Suprapubic skin (tissue), 4 donors: Measurements from ENCODE around the gene C10orf67. TPM values are rescaled to one million over a fixed set of nuclear protein-coding genes. Genes with fewer than 3 reads are reported as not detected.

Experiments used
- DNase-seq, 2 donors: peaks; one replicate each; pipeline ENCODE4 v3.0.0-alpha.2; 2019; ENCODE audit warnings: low spot score in 2 of 2
- H3K27ac ChIP-seq: fragments of 200-600 bp; sonication (generic); one replicate; pipeline ENCODE4 v1.5.1; 2019
- H3K27me3 ChIP-seq: fragments of 200-600 bp; sonication (generic); one replicate; pipeline ENCODE4 v1.5.1; 2019
- H3K36me3 ChIP-seq: fragments of 200-600 bp; sonication (generic); one replicate; pipeline ENCODE4 v1.5.1; 2019
- H3K4me1 ChIP-seq: fragments of 200-600 bp; sonication (generic); one replicate; pipeline ENCODE4 v1.5.1; 2019
- H3K4me3 ChIP-seq: fragments of 200-600 bp; sonication (generic); one replicate; pipeline ENCODE4 v1.5.1; 2019; ENCODE audit warnings: mild to moderate bottlenecking
- H3K9me3 ChIP-seq: fragments of 200-600 bp; sonication (generic); one replicate; pipeline ENCODE4 v1.5.1; 2019
- EP300 ChIP-seq: sonication (generic); formaldehyde crosslinking; IDR thresholded peaks from one replicate; pipeline ENCODE4 v1.6.1; 2017; ENCODE audit warnings: antibody characterized with exemption
- POLR2A ChIP-seq, 2 donors: fragments of 450-650 bp; IDR thresholded peaks; one replicate each; pipeline ENCODE4 v1.6.1; 2017; ENCODE audit warnings: antibody characterized with exemption in 2 of 2, mild to moderate bottlenecking in 2 of 2, moderate library complexity in 2 of 2
- POLR2AphosphoS5 ChIP-seq, 3 donors: sonication (generic); formaldehyde crosslinking; IDR thresholded peaks; one replicate each; pipeline ENCODE4 v1.6.1; 2017; ENCODE audit warnings: antibody characterized with exemption in 3 of 3
- WGBS: methylation state at CpG from one replicate; pipeline ENCODE4 v1.1.5; 2018; 5-methylcytosine and 5-hydroxymethylcytosine counted together
- total RNA-seq, 4 donors: library from RNA; depleted of rRNA; stranded (reverse); fragments of >200 nt; gene quantifications; one replicate each; pipeline ENCODE4 v1.1.0, GENCODE V29; 2016
- TF ChIP-seq, protein P1 (sequence below), 2 donors: fragments of 200-600 bp in 1 of 2; fragments of 450-650 bp in 1 of 2; sonication (generic) in 1 of 2; IDR thresholded peaks; one replicate each; pipeline ENCODE4 v1.5.1; 2016 to 2019; ENCODE audit warnings: antibody characterized with exemption in 2 of 2, mild to moderate bottlenecking in 1 of 2, moderate library complexity in 1 of 2

Gene C10orf67
- total RNA-seq, 4 donors from 2014 or later: 0.93 to 1.5 (median 1.5) TPM

DNA sequence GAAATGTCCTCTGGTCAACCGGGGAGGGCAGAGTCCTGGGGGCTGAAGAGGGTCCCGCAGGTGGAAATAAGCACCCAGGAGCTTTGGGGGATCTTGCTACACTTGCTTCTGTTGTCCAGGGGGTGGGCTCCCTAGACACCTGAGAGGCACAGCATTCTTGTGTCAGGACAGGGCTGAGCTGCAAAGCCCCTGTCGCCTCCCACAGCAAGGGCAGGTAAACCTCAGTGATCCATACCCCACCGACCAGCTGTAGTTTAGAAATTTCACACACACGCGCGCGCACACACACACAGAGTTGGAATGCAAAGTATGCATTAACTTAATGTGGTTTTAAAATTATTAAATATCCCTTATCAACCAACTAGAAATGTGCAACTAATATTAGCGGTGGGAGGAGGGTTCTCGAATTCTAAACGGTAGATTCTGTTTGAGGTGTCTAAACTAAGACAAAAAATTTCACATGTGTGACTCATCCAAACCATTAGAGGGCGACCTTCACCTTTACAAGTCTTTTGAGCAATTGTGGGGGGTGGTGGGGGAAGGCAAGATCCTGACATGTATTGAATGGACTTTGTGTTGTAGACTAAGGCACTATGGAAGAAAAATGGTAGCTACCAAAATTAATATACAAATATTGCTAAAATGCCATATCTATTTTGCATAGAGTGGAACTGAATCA, 186.8 kb downstream of the C10orf67 start:
- Histone ChIP-seq H3K4me1 (peaks cover 4% of the 10 kb centered on the region), H3K4me3 (no peak overlapping the region), H3K9me3 (no peaks in the 10 kb centered on the region), H3K36me3 (no peaks in the 10 kb centered on the region), H3K27ac (no peak overlapping the region), H3K27me3 (peaks cover 19% of the 10 kb centered on the region)
- 46% methylated on average over 12 of the region's 12 CpGs for WGBS
- no peak for TF ChIP-seq POLR2A (IDR thresholded peaks at IDR 0.05)
- no peak for TF ChIP-seq EP300
- TF ChIP-seq POLR2AphosphoS5 (IDR thresholded peaks at IDR 0.05): no peak
- TF ChIP-seq, protein P1, sequence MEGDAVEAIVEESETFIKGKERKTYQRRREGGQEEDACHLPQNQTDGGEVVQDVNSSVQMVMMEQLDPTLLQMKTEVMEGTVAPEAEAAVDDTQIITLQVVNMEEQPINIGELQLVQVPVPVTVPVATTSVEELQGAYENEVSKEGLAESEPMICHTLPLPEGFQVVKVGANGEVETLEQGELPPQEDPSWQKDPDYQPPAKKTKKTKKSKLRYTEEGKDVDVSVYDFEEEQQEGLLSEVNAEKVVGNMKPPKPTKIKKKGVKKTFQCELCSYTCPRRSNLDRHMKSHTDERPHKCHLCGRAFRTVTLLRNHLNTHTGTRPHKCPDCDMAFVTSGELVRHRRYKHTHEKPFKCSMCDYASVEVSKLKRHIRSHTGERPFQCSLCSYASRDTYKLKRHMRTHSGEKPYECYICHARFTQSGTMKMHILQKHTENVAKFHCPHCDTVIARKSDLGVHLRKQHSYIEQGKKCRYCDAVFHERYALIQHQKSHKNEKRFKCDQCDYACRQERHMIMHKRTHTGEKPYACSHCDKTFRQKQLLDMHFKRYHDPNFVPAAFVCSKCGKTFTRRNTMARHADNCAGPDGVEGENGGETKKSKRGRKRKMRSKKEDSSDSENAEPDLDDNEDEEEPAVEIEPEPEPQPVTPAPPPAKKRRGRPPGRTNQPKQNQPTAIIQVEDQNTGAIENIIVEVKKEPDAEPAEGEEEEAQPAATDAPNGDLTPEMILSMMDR (IDR thresholded peaks at IDR 0.05): no peak
- no peak for DNase-seq

DNA sequence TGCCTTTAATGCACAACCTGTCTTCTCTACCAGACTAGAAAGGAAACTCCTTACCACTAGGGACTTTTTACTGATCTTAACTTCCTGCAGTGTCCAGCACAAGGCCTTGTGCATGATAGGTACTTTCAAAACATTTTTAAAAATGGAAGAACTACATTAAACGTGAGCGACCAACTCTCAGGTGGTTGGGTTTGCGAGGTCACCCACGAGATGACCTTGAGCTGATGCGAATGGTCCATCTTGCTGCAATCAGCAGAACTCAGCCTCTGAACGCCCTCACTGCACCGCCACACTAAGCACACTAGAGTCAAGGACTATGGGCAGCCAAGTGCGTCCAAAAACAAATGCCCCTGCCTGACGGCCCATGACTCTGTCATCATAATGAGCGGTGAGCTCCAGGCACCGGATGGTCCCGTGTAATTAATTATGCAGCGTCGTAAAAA, 187.3 kb downstream of the C10orf67 start:
- no peak for DNase-seq
- no peak overlapping the region for H3K4me3 ChIP-seq
- no peak overlapping the region for H3K27ac ChIP-seq
- TF ChIP-seq EP300: no peak
- TF ChIP-seq, protein P1 (IDR thresholded peaks at IDR 0.05): no peak
- no peak for TF ChIP-seq POLR2AphosphoS5 (IDR thresholded peaks at IDR 0.05)
- TF ChIP-seq POLR2A (IDR thresholded peaks at IDR 0.05): no peak
- H3K27me3 ChIP-seq: peaks cover 17% of the 10 kb centered on the region
- H3K4me1 ChIP-seq: peaks cover 4% of the 10 kb centered on the region
- no peaks in the 10 kb centered on the region for H3K9me3 ChIP-seq
- WGBS: 56% methylated on average over 10 of the region's 14 CpGs
- H3K36me3 ChIP-seq: no peaks in the 10 kb centered on the region

DNA sequence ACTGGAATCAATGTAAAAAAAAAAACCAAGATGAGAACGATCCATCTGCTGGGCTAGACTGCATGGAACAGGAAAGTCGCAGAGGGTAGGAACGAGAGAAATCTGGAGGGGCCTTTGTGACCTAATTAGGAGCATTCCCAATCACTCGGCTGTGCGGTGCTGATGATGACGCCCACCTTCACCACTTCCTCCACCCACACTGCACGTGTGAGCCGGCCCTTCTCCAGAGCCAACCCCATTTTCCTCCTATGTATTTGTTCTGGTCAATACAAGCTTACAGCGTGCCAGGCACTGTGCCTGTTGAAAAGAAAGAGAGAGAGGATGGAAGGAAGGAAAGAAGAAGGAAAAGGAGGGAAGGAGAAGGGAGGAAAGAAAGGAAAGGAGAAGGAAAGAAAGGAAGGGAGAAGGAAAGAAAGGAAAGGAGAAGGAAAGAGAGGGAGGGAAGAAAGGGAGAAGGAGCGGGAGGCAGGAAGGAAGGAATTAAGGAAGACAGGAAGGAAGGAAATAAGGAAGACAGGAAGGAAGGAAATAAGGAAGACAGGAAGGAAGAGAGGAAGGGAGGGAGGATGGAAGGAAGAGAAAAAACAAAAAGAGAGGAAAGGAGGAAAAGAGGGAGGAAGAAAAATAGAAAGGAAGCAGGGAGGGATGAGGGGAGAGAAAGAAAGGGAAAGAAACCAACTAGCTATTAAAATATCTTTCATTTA, 188.0 kb downstream of the C10orf67 start:
- Histone ChIP-seq H3K9me3 (no peaks in the 10 kb centered on the region), H3K36me3 (no peaks in the 10 kb centered on the region), H3K4me3 (no peak overlapping the region), H3K27me3 (peaks cover 11% of the 10 kb centered on the region), H3K4me1 (peaks cover 4% of the 10 kb centered on the region), H3K27ac (no peak overlapping the region)
- TF ChIP-seq POLR2AphosphoS5 (IDR thresholded peaks at IDR 0.05): no peak
- TF ChIP-seq, protein P1 (IDR thresholded peaks at IDR 0.05): no peak
- 62% methylated on average over 10 of the region's 10 CpGs for WGBS
- DNase-seq: no peak

DNA sequence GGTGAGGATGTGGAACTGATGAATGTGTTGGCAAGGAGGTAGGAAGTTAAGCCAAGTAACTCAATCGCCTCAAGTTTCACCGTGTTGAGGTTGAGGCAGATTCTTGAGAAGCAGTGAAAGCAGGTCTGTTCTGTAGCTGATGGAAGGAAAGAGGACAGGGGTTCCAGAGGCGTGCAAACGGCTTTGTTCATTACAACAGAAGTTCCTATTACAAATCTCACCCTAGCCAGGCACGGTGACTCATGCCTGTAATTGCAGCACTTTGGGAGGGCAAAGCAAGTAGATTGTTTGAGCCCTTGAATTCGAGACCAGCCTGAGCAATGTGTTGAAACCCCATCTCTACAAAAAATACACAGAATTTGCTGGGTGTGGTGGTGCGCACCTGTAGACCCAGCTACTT, 189.4 kb downstream of the C10orf67 start:
- WGBS: 80% methylated on average over 7 of the region's 7 CpGs
- H3K27me3 ChIP-seq: peaks cover 10% of the 10 kb centered on the region
- peaks cover 4% of the 10 kb centered on the region for H3K4me1 ChIP-seq
- H3K27ac ChIP-seq: no peak overlapping the region
- H3K9me3 ChIP-seq: no peaks in the 10 kb centered on the region
- H3K36me3 ChIP-seq: no peaks in the 10 kb centered on the region
- TF ChIP-seq POLR2A (IDR thresholded peaks at IDR 0.05): no peak
- no peak for TF ChIP-seq POLR2AphosphoS5 (IDR thresholded peaks at IDR 0.05)
- TF ChIP-seq EP300: no peak
- TF ChIP-seq, protein P1 (IDR thresholded peaks at IDR 0.05): no peak
- no peak overlapping the region for H3K4me3 ChIP-seq
- DNase-seq: no peak

Other genes with a start within 250 kb of the C10orf67 start
- gene MSRB2, start 249.2 kb downstream of the C10orf67 start, total RNA-seq: 10 to 100 TPM in 2 of 4 donors, 1 to 10 TPM in 2; 4.7 to 13.4 (median 9.4) TPM
- gene PTF1A, start 152.5 kb downstream of the C10orf67 start, total RNA-seq: not detected
- gene OTUD1, start 94.3 kb upstream of the C10orf67 start, total RNA-seq: 10 to 100 TPM; 23.1 to 34.9 (median 26.0) TPM